ENCODE data around the gene IST1.
"Not testable (repeated sequence)": the region's sequence is repeated elsewhere in the genome, so short reads cannot be mapped to it uniquely, and the experiment has no call there.

The IST1 gene

DNA sequence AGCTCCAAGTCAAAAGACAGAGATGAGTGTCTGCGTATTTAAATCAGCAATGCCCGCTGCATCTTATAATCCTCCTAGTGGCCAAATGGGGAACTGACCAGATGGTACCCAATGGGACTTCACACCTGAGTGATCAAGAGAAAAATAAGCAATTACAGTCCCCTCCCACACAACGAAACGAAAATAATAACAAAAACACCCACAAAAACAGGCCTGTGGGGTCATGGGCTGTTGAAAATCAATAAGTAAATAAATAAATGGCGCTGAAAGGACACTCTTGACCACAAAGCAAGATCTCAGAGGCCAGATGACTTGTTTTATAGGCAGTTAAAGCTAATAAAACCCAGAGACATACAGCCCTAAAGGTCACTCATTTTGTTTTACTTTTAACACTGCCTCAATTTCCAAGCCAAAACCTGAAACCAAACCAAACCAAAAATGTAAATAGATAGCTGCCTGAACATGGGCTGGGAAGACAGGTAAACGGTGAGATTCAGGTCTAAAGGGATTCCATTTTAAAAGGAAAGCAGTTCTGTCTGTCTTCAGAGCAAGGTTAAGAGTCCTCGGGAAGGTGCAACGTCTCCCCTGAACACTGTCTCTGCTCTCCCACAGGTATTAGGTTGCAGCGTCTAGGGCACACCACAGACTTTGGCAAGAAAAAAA is 12.7 kb upstream of the IST1 start:
- peak; percentile 83 for DNase-seq

DNA sequence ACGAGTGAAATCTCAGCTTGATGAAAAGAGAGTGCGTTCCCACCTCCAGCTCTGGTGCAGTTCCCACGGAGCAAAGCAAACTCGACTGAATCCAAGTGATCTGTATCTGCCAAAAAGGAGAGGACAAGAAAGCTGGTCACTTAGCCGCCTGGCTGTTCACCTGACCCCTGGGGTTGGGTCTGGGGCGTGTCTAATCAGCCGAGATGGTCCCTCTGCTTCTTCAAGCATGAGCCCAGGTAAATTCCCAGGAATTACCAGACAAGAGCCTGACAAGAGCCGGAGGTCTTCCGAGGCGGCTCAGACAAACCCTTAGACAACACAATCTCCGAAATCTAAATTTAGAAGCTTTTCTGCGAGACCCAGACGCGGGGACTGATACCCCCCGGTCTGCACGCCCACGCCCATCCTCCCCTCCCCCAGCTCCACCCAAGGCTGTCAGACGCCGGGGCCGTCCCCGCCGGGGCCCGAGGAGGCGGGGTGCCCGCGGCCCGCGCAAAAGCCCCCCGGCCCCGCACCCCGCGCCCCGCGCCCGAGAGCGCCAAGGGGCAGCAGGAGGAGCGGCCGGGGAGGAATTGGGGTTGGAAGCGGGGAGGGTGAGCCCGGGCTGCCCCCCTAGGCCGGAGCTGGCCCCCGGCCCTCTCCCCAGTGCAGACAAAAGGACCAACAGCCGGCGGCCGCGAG is 12.0 kb upstream of the IST1 start:
- peak; percentile 63 for DNase-seq

DNA sequence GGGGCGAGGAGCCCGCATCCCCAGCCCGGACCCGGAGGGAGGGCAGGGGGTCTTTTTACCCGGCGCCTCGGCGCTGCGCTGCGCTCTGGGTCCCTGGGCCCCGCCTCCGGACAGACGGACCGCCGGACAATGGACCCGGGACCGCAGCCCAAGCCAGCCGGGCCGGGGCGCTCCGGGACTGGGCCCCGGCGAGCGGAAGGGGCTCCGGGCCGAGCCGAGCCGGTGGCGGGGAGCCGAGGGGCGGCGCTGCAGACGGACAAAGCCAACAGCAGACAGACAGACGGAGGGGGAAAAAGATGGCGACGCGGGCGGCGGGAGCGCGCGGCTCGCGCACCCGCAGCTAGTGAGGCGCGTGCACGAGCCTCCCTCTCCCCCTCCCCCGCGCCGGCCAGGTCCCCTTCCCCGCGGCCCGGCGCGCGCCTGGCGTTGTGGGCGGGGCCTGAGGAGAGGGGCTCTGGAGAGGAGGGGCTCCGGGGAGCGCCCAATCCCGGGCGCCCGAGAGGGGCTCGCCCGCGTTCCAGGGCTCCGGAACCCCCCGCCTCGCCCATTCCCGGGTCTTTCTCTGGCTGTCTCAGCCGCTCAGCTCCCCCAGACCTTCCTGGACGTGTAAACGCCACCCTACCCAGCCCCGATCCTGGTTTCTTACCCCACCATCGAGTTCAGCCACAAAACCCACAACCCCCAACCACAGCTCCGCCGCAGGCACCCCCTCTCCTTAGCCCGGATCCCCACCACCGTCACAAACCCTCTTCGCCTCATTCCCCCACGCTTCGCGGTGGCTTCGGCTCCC is 11.3 kb upstream of the IST1 start, which contains the start of gene ZNF821:
ZNF821 (minus strand) TSS at position 334 of the 790 bp plus-strand sequence. CDS start 4,236 bp downstream, outside the sequence.
- DNase-seq, result peak; percentile 83

DNA sequence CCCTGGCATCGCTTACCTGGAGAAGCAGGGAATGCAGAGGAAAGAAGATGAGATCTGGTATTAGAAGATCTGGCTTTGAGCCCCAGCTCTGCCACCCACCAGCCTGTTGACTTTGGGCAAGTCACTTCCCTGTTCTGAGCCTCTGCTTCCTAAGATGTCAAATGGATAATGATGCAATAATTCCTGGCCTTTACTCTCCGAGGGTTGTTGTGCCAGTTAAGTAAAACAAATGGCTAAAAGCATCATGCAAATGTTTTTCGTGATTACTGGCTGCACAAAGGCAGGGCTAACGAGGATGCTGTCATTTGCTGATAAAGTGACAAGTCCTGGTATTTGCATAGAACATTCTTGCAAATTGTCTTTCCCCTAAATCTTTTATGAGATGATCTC is 10.1 kb upstream of the IST1 start:
- no peak for DNase-seq

DNA sequence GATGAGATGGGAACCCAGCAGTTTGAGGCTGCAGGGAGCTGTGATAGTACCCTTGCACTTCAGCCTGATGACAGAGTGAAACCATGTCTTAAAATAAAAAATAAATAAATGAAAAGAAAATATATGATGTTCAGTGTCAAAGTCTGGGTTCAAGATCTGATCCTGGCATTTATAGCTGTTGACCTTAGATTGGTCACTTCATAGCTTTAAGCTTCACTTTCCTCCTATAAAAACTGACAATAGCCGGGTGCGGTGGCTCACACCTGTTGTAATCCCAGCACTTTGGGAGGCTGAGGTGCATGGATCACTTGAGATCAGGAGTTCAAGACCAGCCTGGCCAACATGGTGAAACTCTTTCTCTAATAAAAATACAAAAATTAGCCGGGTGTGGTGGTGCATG is 6.2 kb upstream of the IST1 start:
- no peak for DNase-seq

DNA sequence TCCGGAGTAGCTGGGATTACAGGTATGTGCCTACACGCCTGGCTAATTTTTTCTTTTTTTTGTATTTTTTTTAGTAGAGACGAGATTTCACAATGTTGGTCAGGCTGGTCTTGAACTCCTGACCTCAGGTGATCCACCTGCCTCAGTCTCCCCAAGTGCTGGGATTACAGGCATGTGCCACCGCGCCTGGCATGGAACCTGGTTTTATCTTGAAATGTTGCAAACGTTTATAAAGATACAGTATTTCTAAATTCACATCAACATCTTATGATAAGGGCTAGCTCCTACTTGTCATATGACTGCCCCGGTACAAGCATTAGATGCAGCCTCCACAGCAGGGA is 1.5 kb upstream of the IST1 start:
- no peak for DNase-seq

DNA sequence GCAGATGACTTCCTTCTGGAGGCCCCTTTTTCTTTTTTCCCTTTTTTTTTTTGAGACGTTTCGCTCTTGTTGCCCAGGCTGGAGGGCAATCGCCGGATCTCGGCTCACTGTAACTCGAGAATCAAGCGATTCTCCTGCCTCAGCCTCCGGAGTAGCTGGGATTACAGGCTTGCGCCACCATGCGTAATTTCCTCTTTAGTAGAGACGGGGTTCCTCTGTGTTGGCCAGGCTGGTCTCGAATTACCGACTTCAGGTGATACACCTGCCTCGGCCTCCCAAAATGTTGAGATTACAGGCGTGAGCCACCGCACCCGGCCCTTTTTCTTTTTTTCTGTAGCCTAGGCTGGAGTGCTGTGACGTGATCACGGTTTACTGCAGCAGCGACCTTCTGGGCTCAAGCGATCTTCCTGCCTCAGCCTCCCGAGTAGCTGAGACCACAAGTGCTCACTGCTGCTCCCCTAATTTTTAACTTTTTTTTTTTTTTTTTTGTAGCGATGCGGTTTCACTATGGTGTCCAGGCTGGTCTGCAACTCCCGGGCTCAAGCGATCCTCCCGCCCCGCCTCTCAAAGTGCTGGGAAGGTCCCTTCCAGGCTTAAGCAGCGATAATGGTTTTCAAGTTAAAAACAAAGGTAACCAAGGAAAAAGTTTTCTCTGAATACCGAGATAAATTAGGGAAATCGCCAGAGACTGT is 956 bp upstream of the IST1 start:
- DNase-seq, result peak; percentile 54

DNA sequence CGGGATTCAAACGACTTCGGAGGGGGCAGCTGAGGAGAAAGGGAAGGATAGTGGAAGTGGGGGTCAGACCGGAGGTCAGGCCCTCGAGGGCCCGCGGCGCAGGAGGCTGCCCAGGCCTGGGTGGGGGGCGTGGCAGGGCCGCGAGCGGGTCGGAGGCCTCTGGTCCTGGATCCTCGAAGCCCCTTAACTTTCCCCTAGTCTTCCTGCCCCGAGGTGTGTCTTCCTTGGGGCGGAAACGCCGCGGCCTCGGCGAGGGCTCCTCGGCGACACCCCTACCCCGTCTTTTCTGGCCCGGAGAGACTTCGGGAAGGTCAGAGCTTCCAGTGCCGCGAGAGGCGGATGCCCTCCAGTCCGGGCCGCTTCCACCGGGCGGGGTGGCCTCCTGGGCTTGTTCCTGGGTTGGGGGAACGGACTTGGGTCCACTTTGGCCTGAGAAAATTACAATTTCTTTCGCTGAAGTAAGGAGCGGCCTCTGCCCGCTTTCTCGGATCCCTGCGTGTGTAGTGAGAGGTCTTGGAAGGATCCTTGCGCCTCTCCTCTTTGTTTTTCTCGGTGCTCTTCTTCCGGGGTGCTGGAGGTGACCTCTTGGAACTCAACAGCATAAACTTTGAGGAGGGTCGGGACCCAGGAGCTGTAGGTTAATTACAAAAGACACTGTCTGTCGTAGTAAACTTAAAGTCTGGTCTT is 491 bp downstream of the IST1 start:
- DNase-seq, result peak; percentile 48

DNA sequence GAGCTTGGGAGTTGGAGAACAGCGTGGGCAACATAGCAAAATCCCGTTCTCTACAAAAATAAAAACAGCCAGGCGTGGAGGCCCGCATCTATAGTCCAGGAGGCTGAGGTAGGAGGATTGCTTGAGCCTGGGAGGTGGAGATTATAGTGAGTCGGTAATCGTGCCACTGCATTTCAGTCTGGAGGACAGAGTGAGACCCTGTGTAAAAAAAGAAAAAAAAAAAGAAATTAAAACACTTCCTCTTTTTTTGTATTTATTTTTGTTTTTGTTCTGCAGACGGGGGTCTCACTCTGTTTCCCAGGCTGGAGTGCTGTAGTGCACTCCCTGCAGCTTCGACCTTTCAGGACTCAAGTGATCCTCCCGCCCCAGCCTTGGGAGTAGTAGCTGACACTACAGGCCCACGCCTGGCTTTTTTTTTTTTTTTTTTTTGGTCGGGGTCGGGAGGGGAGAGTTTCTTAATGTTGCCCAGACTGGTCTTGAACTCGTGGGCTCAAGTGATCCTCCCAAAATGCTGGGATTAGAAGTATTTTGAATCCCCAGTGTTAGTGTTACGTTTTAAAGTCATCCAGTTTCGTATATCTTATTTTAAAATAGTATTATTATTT is 1.5 kb downstream of the IST1 start:
- DNase-seq, result no peak

DNA sequence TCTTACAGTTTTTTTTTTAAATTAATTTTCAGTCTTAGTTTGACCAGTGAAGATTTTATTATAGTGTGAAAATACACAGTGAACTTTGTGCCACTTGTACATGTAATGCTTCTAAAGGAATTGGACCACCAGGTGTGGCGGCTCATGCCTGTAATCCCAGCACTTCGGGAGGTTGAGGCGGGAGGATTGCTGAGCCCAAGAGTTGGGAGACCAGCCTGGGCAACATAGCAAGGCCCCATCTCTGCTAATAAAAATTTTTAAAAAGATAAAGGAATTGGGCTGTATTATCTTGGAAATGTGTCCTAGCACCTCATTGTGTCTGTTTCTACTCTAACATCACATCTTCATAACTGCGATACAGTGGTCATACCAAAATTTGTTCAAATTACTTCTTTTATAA is 3.8 kb downstream of the IST1 start:
- DNase-seq, result no peak

DNA sequence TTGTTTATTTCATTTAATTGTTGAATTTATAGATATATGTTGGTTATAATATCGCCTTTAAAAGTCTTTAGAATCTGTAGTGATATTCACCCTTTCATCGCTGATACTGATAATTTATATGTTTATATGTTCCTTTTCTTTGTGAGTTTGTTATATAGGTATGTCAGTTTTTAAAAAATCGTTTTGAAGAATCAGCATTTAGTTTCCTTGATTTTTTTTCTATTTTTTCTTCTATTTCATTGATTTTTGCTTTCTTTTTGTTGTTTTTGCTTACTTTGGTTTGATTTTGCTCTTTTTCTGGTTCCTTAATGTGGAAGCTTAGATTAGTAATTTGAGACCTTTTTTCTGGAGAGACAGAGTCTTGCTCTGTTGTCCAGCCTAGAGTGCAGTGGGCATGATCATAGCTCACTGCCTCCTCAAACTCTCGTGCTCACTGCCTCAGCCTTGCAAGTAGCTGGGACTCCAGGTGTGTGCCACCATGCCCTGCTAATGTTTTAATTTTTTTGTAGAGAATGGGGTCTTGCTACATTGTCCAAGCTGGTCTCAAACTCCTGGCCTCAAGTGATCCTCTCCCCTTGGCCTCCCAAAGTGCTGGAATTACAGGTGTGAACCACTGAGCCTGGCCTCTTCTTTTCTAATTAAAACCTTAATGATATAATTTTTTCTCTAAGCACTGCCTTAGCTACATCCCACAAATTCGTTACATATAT is 7.5 kb downstream of the IST1 start:
- DNase-seq, result no peak

DNA sequence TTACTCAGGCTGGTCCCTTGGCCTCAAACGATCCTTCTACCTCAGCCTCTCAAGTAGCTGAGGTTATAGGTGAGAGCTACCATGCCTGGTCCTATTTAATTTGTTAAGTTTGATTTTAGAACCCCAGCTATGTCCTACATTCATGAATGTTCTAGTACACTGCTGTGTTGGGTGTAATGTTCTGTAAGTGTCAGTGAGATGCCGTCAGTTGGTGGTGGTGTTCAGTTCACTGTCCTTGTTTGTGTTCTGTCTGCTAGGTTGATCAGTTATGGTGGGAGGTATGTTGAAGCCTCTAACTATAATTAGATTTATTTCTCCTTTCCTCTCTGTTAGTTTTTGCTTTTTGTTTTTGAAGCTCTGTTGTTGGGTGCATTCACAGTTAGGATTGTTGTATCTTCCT is 8.3 kb downstream of the IST1 start:
- DNase-seq, result no peak

DNA sequence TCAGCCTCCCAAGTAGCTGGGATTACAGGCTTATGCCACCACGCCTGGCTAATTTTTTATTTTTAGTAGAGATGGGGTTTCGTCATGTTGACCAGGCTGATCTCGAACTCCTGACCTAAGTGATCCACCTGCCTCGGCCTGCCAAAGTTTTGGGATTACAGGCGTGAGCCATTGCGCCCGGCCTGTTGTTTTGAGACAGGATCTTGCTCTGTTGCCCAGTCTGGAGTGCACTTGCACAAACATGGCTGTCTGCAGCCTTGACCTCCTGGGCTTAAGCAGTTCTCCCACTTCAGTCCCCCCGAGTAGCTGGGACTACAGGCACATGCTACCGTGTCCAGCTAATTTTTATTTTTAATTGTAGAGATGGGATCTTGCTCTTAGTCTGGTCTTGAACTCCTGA is 8.9 kb downstream of the IST1 start:
- DNase-seq, result no peak

DNA sequence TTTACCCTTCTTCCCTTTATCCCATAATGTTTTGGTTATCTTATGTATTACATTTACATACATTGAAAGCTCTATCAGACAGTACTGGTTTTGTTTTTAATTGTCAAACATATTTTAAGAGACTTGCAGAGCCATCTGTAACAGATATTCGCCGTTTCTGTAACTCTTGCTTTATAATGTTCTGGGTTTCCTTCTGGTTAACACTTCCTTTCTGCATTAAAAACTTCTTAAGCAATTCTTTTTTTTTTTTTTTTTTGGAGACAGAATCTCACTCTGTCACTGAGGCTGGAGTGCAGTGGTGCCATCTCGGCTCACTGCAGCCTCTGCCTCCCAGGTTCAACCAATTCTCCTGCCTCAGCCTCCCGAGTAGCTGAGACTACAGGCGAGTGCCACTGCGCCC is 10.4 kb downstream of the IST1 start:
- not testable (repeated sequence) for DNase-seq

DNA sequence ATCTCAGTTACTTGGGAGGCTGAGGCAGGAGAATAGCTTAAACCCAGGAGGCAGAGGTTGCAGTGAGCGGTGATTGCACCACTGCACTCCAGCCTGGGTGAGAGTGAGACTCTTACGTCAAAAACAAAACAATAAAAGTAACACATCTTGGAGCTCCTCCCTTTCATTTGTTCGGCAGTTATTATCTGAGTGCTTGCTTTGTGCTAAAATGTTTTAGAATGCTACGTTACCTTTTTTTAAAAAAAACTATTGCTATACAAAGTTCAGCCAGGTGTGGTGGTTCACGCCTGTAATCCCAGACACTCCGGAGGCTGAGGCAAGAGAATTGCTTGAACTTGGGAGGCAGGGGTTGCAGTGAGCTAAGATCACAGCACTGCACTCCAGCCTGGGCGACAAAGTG is 15.8 kb downstream of the IST1 start:
- no peak for DNase-seq

DNA sequence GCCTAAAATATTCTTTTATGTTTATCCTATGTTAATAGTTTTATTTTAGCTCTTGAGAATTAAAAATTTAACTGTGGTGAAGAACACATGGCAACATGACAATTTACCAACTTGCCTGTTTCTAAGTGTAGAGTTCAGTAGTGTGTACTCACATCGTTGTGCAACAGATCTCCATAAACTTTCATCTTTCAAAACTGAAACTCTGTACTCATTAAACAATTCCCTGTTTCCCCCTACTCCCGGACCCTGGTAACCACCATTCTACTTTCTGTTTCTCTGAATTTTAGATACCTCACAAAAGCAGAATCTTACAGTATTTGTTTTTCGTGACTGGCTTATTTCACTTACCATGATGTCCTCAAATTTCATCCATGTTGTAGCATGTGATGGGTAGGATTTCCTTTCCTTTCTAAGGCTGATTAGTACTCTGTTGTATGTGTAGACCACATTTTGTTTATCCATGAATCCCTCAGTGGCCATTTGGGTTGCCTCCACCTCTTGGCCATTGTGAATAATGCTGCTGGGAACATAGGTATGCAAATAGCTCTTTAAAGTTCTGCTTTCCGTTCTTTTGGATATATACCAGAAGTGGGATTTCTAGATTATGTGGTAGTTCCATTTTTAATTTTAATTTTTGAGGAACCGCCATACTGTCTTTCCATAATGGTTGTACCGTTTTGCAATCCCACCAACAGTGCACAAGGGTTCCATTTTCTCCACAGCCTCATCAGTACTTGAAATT is 17.4 kb downstream of the IST1 start:
- no peak for DNase-seq

DNA sequence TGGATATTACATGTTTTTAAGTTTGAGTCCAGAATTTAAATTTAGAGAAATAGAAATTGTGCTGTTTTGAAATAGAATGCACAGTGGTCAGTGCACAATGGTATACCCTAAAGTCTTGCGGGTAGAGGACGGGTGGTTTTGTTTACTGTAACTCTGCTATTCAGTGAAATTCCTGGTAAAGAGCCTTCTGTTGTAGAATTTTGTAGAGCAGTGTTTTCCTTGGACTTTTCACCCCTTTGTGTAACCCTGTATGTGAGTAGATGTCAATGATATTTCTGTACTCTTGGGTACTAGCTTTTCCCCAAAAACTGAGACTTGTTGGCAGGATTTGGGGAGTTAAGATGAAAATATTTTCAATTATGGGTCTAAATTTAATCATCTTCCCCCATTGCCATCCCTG is 19.5 kb downstream of the IST1 start:
- no peak for DNase-seq

DNA sequence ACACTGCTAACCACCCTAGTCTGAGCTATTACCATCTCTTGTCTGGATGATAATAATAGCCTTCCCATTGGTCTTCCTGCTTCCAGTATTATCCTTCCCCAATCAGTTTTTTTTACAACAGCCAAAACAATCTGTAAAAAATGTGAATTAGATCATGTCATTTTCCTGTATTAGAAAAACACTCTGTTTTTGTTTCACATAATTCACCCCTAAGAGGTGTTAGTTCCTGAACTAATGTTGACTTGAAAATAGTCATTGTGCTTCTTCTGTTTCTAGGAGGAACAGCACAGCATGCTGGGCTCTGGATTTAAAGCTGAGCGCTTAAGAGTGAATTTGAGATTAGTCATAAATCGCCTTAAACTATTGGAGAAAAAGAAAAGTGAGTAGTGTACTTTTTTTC is 20.0 kb downstream of the IST1 start:
- DNase-seq, result no peak

DNA sequence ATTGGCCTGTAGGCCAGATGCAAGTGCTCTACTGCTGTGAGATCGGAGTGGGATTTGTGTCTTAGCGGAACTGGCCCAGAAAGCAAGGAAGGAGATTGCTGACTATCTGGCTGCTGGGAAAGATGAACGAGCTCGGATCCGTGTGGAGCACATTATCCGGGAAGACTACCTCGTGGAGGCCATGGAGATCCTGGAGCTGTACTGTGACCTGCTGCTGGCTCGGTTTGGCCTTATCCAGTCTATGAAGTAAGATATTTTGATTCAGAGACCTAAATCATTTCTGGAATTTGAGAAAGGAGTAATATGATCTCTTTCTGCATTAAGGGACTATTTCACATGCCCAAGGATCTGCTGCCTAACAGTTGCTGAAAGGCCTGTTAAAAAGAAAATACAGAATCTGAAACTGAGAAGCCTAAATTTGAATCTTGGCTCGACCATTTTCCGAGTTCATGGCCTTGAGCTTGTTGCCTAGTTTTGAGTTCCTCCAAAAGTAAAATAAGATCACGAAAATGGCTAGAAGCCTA is 21.1 kb downstream of the IST1 start:
- no peak for DNase-seq

DNA sequence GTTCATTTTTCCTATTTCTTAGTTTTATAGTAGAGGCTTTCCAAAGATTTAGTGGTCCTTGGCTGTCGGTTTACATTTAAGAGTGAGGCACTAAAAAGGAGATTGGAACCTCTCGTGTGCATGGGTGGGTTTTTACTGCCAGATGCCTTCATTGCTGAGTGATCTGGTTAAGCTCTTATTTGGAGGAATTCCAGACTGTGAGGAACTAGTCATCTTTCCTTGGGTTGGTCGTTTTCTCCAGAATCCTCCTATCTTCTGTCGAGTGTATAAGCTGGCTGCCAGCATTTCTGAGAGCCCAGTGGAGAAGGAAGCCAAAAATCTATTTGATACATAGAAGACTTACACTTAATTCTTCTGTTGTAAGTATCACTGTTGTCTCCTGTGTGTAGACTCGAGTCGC is 22.6 kb downstream of the IST1 start:
- no peak for DNase-seq

DNA sequence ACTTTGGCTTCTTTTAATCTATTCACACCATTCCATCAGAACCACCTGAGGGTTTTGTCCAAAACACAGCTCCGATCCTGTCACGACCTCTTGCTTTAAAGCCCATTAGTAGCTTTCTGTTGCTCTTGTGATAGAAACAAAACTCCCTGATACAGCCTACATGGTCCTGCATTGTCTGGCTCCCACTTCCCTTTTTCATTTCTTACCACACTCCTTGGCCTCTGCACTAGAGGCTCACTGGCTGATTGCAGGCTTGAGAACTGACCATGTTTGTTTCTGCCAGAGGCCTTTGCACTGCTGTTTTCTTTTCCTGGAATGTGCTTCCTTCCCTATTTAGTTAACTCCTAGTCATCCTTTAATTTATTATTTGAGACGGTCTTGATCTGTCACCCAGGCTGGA is 23.7 kb downstream of the IST1 start:
- DNase-seq, result no peak

Measured in stimulated activated CD4-positive, alpha-beta T cell treated with anti-CD3 and anti-CD28 coated beads, Interleukin-15, amount 100 ng/mL, for 24 hours (primary cell).